Astrocyte (in vitro differentiated cells and primary cell): ENCODE measurements around the gene TTC33.
"Not testable (repeated sequence)": the region's sequence is repeated elsewhere in the genome, so short reads cannot be mapped to it uniquely, and the experiment has no call there.

Experiments
- EZH2 ChIP-seq: IDR thresholded peaks from 2 replicates; pipeline ENCODE4 v1.6.1; 2012; ENCODE audit warnings: mild to moderate bottlenecking, low read length, inconsistent platforms; ENCODE audit not compliant: insufficient read depth
- TF ChIP-seq, protein P1 (sequence below): IDR thresholded peaks from 2 replicates; pipeline ENCODE4 v1.5.1; 2011; ENCODE audit warnings: low read depth, mild to moderate bottlenecking, inconsistent platforms, low read length, moderate library complexity; ENCODE audit not compliant: insufficient read depth

DNA sequence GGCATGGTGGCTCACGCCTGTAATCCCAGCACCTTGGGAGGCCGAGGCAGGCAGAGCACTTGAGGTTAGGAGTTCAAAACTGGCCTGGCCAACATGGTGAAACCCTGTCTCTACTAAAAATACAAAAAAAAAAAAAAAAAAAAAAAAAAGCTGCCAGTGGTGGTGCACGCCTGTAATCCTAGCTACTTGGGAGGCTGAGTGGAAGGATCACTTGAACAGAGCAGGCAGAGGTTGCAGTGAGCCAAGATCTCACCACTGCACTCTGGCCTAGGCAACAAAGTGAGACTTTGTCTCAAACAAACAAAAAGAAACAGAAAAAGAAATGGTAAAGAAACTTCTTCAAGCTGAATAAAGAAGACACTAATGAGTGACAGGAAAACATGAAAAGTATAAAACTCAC is 30.9 kb upstream of the TTC33 start:
- TF ChIP-seq, protein P1, sequence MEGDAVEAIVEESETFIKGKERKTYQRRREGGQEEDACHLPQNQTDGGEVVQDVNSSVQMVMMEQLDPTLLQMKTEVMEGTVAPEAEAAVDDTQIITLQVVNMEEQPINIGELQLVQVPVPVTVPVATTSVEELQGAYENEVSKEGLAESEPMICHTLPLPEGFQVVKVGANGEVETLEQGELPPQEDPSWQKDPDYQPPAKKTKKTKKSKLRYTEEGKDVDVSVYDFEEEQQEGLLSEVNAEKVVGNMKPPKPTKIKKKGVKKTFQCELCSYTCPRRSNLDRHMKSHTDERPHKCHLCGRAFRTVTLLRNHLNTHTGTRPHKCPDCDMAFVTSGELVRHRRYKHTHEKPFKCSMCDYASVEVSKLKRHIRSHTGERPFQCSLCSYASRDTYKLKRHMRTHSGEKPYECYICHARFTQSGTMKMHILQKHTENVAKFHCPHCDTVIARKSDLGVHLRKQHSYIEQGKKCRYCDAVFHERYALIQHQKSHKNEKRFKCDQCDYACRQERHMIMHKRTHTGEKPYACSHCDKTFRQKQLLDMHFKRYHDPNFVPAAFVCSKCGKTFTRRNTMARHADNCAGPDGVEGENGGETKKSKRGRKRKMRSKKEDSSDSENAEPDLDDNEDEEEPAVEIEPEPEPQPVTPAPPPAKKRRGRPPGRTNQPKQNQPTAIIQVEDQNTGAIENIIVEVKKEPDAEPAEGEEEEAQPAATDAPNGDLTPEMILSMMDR: not testable (repeated sequence)
- not testable (repeated sequence) for TF ChIP-seq EZH2
